Measurements from ENCODE around the gene DNMBP.

Gene DNMBP

GRCh38 chr10:99979066-99979685, 30.6 kb downstream of the DNMBP start:
- no peak for DNase-seq (ENCODE audit: low read depth in 1 of 2, low spot score in 1 of 2)
- Histone ChIP-seq H3K27ac (replicated peaks) (no peak overlapping the region), H3K4me3 (replicated peaks; ENCODE audit: insufficient read depth, low read length) (no peak overlapping the region), H3K27me3 (ENCODE audit: insufficient read depth, poor library complexity, severe bottlenecking) (no peaks in the 10 kb centered on the region)
- TF ChIP-seq POLR2AphosphoS5 (IDR thresholded peaks at IDR 0.05; ENCODE audit: low read depth) (no peak), CTCF (IDR thresholded peaks at IDR 0.05; ENCODE audit: insufficient read depth, low read length) (no peak), SPI1 (IDR thresholded peaks at IDR 0.05; ENCODE audit: borderline replicate concordance, low read depth) (no peak), GABPA (IDR thresholded peaks at IDR 0.05; ENCODE audit: low read depth) (no peak), REST (IDR thresholded peaks at IDR 0.05; ENCODE audit: insufficient replicate concordance, low read depth) (no peak)

GRCh38 chr10:99977916-99978315, 31.8 kb downstream of the DNMBP start:
- TF ChIP-seq CTCF (IDR thresholded peaks at IDR 0.05; ENCODE audit: insufficient read depth, low read length) (no peak), GABPA (IDR thresholded peaks at IDR 0.05; ENCODE audit: low read depth) (no peak), POLR2AphosphoS5 (IDR thresholded peaks at IDR 0.05; ENCODE audit: low read depth) (no peak), SPI1 (IDR thresholded peaks at IDR 0.05; ENCODE audit: borderline replicate concordance, low read depth) (no peak), REST (IDR thresholded peaks at IDR 0.05; ENCODE audit: insufficient replicate concordance, low read depth) (no peak)
- Histone ChIP-seq H3K4me3 (replicated peaks; ENCODE audit: insufficient read depth, low read length) (no peak overlapping the region), H3K27me3 (ENCODE audit: insufficient read depth, poor library complexity, severe bottlenecking) (no peaks in the 10 kb centered on the region), H3K27ac (replicated peaks) (no peak overlapping the region)
- no peak for DNase-seq (ENCODE audit: low read depth in 1 of 2, low spot score in 1 of 2)

- no peaks in the 10 kb centered on the region for H3K27me3 ChIP-seq (ENCODE audit: insufficient read depth, poor library complexity, severe bottlenecking)
- TF ChIP-seq GABPA (IDR thresholded peaks at IDR 0.05; ENCODE audit: low read depth): no peak
- no peak for TF ChIP-seq POLR2AphosphoS5 (IDR thresholded peaks at IDR 0.05; ENCODE audit: low read depth)
- TF ChIP-seq REST (IDR thresholded peaks at IDR 0.05; ENCODE audit: insufficient replicate concordance, low read depth): no peak
- no peak overlapping the region for H3K27ac ChIP-seq (replicated peaks)
- H3K4me3 ChIP-seq (replicated peaks; ENCODE audit: insufficient read depth, low read length): no peak overlapping the region
- DNase-seq (ENCODE audit: low read depth in 1 of 2, low spot score in 1 of 2): no peak
Observed at GRCh38 chr10:99976886-99977665, 32.7 kb downstream of the DNMBP start.

All from HL-60 (cell line).